ENCODE results near the gene TMC2.

DNA sequence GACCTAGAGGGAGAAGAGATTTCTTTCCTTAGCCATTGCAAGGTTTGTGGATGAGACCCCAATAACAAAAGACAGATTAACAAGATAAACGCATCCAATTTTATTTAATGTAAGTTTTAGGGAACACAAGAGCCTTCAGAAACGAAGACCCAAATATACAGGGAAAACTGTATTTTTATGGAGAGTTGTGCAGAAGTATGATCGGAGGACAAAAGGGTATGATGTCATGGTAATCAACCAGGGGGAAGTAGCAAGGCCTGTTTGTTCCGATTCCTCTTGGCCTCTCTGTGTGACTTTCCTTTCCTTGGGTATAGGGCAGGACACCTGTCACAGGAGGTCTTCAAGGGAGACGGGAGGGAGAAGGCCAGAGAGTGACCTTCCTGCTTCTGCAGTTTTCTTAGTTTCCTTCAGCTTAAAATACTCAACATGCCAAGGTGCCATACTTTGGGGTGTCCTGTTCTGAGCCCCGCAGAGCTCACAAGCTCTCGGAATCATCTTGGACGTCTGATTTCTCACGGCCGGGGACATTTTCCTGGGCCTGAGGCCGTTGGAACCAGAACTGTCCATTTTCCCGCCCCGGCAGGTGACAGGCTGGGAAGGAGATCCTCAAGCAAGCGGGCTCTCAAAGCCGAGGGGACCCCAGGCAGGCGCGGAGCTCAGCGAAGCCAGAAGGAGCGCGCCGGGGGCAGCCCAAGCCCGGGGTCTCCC lies 21.7 kb downstream of the TMC2 start:
- TF ChIP-seq CTCF (IDR thresholded peaks at IDR 0.05) (no peak), POLR2AphosphoS5 (IDR thresholded peaks at IDR 0.05; ENCODE audit: low read depth, low read length) (no peak), FOXM1 (IDR thresholded peaks at IDR 0.05; ENCODE audit: low read depth) (no peak)
